ENCODE data around the gene KCNIP2.

The KCNIP2 gene

GRCh38 chr10:101851411-101852116 lies 8.0 kb upstream of the KCNIP2 start:
- no peak for DNase-seq

GRCh38 chr10:101850749-101851148 lies 7.1 kb upstream of the KCNIP2 start:
- DNase-seq = no peak

DNA sequence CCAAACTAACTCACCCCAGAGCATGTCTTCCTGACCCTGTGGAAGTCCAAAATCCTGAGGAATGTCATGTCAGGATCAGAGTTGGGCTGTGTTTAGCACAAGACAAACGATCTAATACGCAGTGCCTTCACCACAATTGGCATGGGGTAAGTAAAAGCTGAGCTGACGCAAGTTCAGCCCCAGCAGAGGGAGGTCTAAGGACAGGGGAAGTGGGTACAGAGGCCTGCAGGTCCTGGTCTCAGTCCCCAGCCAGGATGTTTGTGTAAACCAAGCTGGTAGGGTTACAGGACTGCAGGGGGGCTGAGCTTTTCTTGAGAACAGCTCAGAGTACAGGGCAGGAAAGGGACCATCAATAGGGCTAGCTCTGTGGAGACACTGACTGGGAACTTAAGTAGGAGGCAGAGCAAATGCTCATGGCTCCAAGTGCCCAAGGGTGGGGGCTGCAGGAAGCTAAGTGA lies 5.3 kb upstream of the KCNIP2 start:
- no peak for DNase-seq

GRCh38 chr10:101848408-101848807 lies 4.8 kb upstream of the KCNIP2 start:
- DNase-seq = no peak

DNA sequence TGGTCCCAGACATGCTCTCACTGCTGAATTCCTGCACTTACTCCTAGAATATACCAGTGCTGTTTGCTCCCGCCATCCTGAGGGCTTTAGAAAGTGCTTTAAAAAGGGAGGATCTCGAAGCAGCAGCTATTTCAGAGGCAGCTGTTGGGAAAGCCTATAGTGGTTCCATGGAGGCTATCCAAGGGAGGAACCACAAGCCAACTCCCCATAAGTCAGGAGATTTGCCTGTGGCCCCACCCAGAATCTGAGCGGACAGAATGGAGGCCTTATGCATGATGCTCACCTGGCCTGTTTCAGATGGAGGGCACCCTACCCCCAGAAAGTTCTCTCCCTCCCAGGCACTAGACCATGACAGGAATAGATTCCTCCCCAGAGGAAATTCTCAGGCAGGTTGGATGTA lies 2.3 kb upstream of the KCNIP2 start:
- no peak for DNase-seq

- DNase-seq = no peak
These were observed 1.8 kb downstream of the KCNIP2 start for GRCh38 chr10:101841826-101842225.

- peak; percentile 79 for DNase-seq
These were observed 2.7 kb downstream of the KCNIP2 start for GRCh38 chr10:101840741-101841453.

GRCh38 chr10:101840102-101840684 lies 3.4 kb downstream of the KCNIP2 start:
- peak; percentile 16 to 48 for DNase-seq

DNA sequence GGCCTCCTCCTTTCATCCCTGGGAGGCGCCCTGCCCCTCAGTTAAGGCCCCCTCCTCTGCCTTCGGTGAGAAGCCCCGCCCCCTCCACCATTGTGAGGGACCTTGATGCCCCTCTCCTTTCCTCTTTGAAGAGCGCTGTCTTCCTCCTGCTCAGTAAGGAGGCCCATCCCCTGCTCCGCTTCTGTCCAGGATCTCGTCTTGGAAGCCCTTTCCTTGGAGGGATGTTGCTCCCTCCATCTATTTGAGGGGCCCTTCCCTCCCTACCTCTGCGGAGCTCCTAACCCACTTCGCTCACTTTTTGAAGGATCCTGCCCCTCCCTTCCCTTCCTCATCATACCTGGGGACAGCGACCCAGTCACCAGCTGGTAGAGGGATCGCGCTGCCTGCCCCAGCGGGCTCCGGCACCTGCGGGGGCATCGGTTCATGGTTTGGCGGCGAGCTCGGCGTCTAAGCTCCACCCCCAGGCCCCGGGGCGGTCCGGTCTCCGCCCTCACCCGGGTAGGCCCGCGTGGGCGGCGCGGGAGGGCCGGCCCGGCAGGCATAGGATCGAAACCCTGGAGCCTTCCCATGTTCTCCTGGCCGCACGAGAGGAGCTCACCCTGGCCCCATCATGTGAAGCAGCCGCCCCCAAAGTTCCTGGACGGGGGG lies 4.1 kb downstream of the KCNIP2 start:
- DNase-seq = peak; percentile 64 to 70

- no peak for DNase-seq
These were observed 4.6 kb downstream of the KCNIP2 start for GRCh38 chr10:101839002-101839401.

DNA sequence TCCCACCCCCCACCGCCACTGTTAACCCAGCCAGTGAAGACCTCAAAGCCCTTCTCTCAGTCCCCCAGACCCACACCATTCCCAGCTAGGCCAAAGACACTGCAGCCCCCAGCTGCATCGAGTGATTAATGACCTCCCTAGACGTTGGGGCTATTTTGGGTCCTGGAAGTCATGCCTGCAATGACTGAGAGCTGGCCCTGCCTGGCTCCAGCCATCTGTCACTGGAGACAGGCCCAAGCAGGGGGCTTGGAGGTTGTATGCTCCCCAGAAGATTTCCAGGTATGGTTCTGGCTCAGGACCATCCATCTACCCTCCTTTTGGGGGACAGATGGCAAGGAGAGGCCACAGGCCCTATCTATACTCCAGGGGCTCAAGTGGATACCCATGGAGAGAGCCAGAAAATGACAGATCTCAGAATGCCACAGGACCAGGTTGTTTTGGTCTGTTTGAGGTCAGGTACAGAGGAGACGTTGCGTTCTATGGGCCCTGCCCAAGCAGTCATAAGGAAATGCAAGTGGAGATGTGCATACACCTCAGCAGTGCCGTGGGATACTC lies 5.1 kb downstream of the KCNIP2 start:
- no peak for DNase-seq

- no peak for DNase-seq
These were observed 5.9 kb downstream of the KCNIP2 start for GRCh38 chr10:101837748-101838147.

- no peak for DNase-seq
These were observed 8.2 kb downstream of the KCNIP2 start for GRCh38 chr10:101835362-101835761.

DNA sequence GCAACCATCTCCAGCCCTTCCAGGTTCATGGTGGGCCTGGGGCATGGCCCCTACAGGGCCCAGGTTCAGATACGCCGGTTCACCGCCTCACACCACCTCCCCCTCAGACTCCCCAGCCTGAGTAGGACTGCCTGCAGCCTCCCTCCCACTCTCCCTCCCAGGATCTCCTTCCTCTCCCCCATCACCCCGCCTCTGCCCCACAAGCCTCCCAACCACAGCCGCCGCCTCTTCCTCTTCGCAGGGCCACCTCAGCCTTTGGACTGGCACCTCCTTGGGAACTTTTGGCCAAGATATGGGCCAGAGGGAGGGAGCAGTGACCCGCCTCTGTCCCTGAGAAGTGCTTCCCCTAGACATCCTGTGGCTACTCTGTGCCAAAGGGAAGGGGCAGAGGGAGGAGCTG lies 9.3 kb downstream of the KCNIP2 start:
- peak; percentile 33 to 35 for DNase-seq

GRCh38 chr10:101833466-101833865 lies 10.1 kb downstream of the KCNIP2 start:
- DNase-seq = no peak

- DNase-seq = no peak
These were observed 11.3 kb downstream of the KCNIP2 start for GRCh38 chr10:101832325-101832771.

DNA sequence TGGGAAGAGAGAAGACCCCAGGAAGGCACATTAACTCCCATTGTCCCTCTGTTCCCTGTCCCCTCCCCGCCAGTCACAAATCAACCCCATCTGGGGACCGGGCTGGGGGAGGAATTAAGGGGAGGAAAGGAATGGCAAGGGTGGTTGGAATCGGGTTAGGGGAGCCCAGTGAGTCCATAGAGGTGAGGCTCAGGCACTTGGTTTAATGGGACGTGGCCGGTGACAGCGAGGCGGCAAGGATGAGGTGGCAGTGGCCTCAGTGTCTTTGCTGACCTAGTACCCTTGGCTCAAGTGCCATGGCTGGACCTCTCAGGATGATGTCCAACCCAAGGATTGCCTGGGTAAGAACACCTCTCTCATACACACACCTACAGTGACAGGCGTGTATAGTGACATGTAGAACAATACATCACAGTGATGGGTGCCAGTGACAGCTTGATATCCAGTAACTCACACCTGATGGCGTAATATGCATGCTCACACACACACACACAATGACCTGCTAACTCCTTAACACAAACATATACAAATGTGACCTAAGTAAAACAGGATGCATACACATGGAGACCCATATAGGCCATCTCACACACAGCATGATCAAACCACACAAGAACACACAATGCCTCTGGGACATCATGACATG lies 12.3 kb downstream of the KCNIP2 start:
- no peak for DNase-seq

- DNase-seq = peak; percentile 95 to 96
These were observed 13.1 kb downstream of the KCNIP2 start for GRCh38 chr10:101830322-101831168.

GRCh38 chr10:101829561-101830315 lies 13.9 kb downstream of the KCNIP2 start:
- peak; percentile 73 to 86 for DNase-seq

DNA sequence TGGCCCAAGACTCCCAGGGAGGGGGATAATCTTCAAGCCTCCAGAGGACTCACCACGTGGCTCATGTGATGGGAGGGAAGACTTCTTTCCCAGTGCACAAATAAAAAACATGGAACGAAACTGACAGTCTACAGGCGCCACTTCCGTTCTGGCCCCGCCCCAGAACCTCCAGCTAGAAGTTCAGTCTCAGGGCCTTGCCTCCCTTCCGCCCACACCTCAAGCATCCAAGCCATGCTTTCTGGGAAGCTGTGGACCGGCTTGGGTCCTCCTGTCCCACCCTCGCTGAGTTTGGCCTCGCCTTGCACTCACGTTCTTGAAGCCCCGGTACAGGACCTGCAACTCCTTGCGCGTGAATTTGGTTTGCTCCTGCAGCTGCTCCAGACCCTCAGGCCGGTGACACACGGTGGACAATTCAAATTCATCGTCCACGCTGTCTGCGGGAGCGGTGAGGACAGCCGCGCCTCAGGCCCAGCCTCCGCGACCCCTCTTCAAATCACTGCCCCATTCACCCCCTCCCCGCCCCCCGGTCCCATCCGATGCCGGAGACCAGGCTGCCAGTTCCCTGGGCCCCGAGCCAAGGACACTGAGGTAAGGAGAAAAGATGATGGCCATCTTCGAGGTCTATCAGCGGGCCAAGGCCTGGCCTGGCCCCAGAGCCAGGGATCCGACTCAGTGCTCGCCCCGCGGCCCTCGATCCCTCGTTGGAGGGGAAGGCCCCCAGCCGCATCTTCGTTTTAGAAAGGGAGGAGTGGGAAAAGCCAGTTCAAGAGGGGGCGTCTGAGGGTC lies 14.6 kb downstream of the KCNIP2 start:
- DNase-seq = no peak

Measured in CD4-positive, alpha-beta T cell treated with Interleukin-1 beta for 1 hour (primary cell).